K562 (cell line): ENCODE data around the gene MAPT. TPM values are rescaled to one million over a fixed set of nuclear protein-coding genes. Genes with fewer than 3 reads are reported as not detected.

Experiments
- CREB3 ChIP-seq: fragments of 450-650 bp; conservative IDR thresholded peaks from 2 replicates; pipeline ENCODE4 v1.6.1; 2016; ENCODE audit warnings: missing genetic modification characterization, low read depth, mild to moderate bottlenecking, missing compliant biosample characterization, moderate library complexity
- CREM ChIP-seq: IDR thresholded peaks from 2 replicates; pipeline ENCODE4 v1.6.1; 2014; ENCODE audit warnings: antibody characterized with exemption, low read depth
- MLLT1 ChIP-seq, 2 experiments: fragments of 450-650 bp; IDR thresholded peaks; 2 replicates each; pipeline ENCODE4 v1.6.1; 2016
- RFX7 ChIP-seq: fragments of 250-450 bp; sonication (Bioruptor Pico); IDR thresholded peaks from 2 replicates; pipeline ENCODE4 v1.5.1; 2021; ENCODE audit warnings: mild to moderate bottlenecking
- ZNF121 ChIP-seq: sonication (generic); formaldehyde crosslinking; conservative IDR thresholded peaks from 2 replicates; pipeline ENCODE4 v1.8.0; 2022; ENCODE audit warnings: missing genetic modification reagents
- polyA plus RNA-seq, 8 experiments: library from polyadenylated mRNA; depleted of rRNA in 4 of 8; stranded (reverse) in 5 of 8; unstranded in 3 of 8; fragments of >200 nt; fragmentation: Nextera tagmentation in 2 of 8; fragmentation: Illumina TruSeq in 1 of 8; extraction: Ambion mirVana in 2 of 8; extraction: Trizol in 1 of 8; gene quantifications; 2 replicates each; pipeline versions ENCODE4 v1.2.1 to v1.2.3, GENCODE V29; 2011 to 2014; ENCODE audit warnings: inconsistent platforms in 1 of 8, missing spikeins in 1 of 8
- total RNA-seq, 7 experiments: library from RNA; depleted of rRNA in 6 of 7; stranded (reverse); fragments of >200 nt in 6 of 7; fragmentation: Illumina TruSeq in 2 of 7; extraction: Trizol in 2 of 7; gene quantifications; 2 replicates each; pipeline versions ENCODE4 v1.2.1 to v1.2.3, GENCODE V29; 2011 to 2021; ENCODE audit warnings: low replicate concordance in 1 of 7
- TF ChIP-seq, protein P1 (sequence below): fragments of 200-600 bp; sonication (generic); IDR thresholded peaks from one replicate; pipeline ENCODE4 v1.6.1; 2012; ENCODE audit warnings: mild to moderate bottlenecking, low read depth, low read length, inconsistent platforms
- TF ChIP-seq, protein P2 (sequence below): fragments of 150-350 bp; conservative IDR thresholded peaks from 2 replicates; pipeline ENCODE4 v1.6.1; 2014; ENCODE audit warnings: low read length
- TF ChIP-seq, protein P3 (sequence below): sonication (generic); formaldehyde crosslinking; IDR thresholded peaks from 2 replicates; pipeline ENCODE4 v1.8.0; 2022; ENCODE audit warnings: missing genetic modification reagents, mild to moderate bottlenecking, moderate library complexity, borderline replicate concordance

Gene MAPT
- total and polyA plus RNA-seq, 9 of the 15 experiments (the other 6 are each of a cell fraction or from before 2014, with no cell fraction given), result 0.04 to 1.1 (median 0.36) TPM

GRCh38 chr17:45976755-45977505 lies 82.6 kb downstream of the MAPT start (continued):
- TF ChIP-seq, protein P1, sequence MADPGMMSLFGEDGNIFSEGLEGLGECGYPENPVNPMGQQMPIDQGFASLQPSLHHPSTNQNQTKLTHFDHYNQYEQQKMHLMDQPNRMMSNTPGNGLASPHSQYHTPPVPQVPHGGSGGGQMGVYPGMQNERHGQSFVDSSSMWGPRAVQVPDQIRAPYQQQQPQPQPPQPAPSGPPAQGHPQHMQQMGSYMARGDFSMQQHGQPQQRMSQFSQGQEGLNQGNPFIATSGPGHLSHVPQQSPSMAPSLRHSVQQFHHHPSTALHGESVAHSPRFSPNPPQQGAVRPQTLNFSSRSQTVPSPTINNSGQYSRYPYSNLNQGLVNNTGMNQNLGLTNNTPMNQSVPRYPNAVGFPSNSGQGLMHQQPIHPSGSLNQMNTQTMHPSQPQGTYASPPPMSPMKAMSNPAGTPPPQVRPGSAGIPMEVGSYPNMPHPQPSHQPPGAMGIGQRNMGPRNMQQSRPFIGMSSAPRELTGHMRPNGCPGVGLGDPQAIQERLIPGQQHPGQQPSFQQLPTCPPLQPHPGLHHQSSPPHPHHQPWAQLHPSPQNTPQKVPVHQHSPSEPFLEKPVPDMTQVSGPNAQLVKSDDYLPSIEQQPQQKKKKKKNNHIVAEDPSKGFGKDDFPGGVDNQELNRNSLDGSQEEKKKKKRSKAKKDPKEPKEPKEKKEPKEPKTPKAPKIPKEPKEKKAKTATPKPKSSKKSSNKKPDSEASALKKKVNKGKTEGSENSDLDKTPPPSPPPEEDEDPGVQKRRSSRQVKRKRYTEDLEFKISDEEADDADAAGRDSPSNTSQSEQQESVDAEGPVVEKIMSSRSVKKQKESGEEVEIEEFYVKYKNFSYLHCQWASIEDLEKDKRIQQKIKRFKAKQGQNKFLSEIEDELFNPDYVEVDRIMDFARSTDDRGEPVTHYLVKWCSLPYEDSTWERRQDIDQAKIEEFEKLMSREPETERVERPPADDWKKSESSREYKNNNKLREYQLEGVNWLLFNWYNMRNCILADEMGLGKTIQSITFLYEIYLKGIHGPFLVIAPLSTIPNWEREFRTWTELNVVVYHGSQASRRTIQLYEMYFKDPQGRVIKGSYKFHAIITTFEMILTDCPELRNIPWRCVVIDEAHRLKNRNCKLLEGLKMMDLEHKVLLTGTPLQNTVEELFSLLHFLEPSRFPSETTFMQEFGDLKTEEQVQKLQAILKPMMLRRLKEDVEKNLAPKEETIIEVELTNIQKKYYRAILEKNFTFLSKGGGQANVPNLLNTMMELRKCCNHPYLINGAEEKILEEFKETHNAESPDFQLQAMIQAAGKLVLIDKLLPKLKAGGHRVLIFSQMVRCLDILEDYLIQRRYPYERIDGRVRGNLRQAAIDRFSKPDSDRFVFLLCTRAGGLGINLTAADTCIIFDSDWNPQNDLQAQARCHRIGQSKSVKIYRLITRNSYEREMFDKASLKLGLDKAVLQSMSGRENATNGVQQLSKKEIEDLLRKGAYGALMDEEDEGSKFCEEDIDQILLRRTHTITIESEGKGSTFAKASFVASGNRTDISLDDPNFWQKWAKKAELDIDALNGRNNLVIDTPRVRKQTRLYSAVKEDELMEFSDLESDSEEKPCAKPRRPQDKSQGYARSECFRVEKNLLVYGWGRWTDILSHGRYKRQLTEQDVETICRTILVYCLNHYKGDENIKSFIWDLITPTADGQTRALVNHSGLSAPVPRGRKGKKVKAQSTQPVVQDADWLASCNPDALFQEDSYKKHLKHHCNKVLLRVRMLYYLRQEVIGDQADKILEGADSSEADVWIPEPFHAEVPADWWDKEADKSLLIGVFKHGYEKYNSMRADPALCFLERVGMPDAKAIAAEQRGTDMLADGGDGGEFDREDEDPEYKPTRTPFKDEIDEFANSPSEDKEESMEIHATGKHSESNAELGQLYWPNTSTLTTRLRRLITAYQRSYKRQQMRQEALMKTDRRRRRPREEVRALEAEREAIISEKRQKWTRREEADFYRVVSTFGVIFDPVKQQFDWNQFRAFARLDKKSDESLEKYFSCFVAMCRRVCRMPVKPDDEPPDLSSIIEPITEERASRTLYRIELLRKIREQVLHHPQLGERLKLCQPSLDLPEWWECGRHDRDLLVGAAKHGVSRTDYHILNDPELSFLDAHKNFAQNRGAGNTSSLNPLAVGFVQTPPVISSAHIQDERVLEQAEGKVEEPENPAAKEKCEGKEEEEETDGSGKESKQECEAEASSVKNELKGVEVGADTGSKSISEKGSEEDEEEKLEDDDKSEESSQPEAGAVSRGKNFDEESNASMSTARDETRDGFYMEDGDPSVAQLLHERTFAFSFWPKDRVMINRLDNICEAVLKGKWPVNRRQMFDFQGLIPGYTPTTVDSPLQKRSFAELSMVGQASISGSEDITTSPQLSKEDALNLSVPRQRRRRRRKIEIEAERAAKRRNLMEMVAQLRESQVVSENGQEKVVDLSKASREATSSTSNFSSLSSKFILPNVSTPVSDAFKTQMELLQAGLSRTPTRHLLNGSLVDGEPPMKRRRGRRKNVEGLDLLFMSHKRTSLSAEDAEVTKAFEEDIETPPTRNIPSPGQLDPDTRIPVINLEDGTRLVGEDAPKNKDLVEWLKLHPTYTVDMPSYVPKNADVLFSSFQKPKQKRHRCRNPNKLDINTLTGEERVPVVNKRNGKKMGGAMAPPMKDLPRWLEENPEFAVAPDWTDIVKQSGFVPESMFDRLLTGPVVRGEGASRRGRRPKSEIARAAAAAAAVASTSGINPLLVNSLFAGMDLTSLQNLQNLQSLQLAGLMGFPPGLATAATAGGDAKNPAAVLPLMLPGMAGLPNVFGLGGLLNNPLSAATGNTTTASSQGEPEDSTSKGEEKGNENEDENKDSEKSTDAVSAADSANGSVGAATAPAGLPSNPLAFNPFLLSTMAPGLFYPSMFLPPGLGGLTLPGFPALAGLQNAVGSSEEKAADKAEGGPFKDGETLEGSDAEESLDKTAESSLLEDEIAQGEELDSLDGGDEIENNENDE, result no peak
- TF ChIP-seq CREM (peak; percentile 58; the same call in 1 of the 2 replicates), ZNF121 (CRISPR knock-in tag) (no peak), RFX7 (CRISPR knock-in tag) (no peak), CREB3 (tag) (peak; percentile 91), MLLT1 (IDR thresholded peaks at IDR 0.05) (peak in 1 of 2 experiments; percentile 49; a peak in 1 of 4 replicates)
- TF ChIP-seq, protein P2, sequence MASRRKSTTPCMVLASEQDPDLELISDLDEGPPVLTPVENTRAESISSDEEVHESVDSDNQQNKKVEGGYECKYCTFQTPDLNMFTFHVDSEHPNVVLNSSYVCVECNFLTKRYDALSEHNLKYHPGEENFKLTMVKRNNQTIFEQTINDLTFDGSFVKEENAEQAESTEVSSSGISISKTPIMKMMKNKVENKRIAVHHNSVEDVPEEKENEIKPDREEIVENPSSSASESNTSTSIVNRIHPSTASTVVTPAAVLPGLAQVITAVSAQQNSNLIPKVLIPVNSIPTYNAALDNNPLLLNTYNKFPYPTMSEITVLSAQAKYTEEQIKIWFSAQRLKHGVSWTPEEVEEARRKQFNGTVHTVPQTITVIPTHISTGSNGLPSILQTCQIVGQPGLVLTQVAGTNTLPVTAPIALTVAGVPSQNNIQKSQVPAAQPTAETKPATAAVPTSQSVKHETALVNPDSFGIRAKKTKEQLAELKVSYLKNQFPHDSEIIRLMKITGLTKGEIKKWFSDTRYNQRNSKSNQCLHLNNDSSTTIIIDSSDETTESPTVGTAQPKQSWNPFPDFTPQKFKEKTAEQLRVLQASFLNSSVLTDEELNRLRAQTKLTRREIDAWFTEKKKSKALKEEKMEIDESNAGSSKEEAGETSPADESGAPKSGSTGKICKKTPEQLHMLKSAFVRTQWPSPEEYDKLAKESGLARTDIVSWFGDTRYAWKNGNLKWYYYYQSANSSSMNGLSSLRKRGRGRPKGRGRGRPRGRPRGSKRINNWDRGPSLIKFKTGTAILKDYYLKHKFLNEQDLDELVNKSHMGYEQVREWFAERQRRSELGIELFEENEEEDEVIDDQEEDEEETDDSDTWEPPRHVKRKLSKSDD, result no peak
- TF ChIP-seq, protein P3, sequence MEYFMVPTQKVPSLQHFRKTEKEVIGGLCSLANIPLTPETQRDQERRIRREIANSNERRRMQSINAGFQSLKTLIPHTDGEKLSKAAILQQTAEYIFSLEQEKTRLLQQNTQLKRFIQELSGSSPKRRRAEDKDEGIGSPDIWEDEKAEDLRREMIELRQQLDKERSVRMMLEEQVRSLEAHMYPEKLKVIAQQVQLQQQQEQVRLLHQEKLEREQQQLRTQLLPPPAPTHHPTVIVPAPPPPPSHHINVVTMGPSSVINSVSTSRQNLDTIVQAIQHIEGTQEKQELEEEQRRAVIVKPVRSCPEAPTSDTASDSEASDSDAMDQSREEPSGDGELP, result peak; percentile 86; the same call in 1 of the 2 replicates
